ENCODE measurements around the gene GCNT2. TPM values are rescaled to one million over a fixed set of nuclear protein-coding genes. Genes with fewer than 3 reads are reported as not detected.
A peak's percentile ranks its signal among the peaks of the same experiment; 100 is the strongest.
"Not testable (repeated sequence)": the region's sequence is repeated elsewhere in the genome, so short reads cannot be mapped to it uniquely, and the experiment has no call there.

Gene GCNT2
- total RNA-seq, 1 donor from 2014 or later, result 27.4 TPM

DNA sequence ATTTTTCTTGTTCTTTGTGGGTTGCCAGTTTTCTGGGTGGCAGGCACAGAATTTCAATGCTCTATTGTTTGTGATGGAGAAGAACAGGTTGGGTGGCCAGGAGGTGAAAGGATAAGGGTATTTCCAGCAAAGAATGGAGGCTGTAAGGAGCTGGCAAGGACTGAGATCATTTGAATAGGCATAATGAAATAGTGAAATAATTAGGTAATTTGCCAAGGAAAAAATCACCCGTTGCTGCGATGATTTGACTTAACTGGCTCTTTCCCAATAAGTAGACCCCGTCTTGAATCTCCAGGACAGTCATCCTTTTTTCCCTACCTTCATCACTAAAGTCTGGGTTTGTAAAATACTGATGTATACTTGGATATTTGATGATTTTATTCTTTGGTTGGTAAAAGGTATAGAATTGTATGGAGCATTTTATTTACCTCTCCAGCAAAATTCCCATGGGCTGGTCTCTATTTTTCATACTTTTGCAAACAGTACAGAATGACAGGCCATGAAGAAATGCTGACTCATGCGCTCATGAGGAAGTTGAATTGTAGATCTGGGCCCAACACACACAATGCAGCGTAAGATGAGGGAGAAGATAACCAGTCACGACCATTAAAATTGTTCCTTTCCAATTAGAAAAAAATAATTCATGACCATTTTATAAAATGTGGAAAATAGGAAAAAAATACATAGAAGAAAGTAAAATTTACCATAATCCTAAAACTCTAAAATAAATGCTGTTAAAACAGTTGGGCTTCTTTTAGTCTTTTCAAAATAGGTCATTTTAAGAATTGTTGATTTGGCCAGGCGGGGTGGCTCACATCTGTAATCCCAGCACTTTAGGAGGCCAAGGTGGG is 2.4 kb upstream of the GCNT2 start:
- peaks cover 6% of the 10 kb centered on the region for H3K4me1 ChIP-seq
- no peaks in the 10 kb centered on the region for H3K27me3 ChIP-seq
- ATAC-seq (peak; percentile 57), DNase-seq (no peak)
- no peaks in the 10 kb centered on the region for H3K36me3 ChIP-seq
- no peaks in the 10 kb centered on the region for H3K9me3 ChIP-seq
- H3K27ac ChIP-seq, result peak overlapping the region; percentile 36
- TF ChIP-seq, protein P1, sequence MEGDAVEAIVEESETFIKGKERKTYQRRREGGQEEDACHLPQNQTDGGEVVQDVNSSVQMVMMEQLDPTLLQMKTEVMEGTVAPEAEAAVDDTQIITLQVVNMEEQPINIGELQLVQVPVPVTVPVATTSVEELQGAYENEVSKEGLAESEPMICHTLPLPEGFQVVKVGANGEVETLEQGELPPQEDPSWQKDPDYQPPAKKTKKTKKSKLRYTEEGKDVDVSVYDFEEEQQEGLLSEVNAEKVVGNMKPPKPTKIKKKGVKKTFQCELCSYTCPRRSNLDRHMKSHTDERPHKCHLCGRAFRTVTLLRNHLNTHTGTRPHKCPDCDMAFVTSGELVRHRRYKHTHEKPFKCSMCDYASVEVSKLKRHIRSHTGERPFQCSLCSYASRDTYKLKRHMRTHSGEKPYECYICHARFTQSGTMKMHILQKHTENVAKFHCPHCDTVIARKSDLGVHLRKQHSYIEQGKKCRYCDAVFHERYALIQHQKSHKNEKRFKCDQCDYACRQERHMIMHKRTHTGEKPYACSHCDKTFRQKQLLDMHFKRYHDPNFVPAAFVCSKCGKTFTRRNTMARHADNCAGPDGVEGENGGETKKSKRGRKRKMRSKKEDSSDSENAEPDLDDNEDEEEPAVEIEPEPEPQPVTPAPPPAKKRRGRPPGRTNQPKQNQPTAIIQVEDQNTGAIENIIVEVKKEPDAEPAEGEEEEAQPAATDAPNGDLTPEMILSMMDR (IDR thresholded peaks at IDR 0.05), result no peak
- intact Hi-C loops (cut with DNase I), result no loop called here
- no peak overlapping the region for H3K4me3 ChIP-seq

DNA sequence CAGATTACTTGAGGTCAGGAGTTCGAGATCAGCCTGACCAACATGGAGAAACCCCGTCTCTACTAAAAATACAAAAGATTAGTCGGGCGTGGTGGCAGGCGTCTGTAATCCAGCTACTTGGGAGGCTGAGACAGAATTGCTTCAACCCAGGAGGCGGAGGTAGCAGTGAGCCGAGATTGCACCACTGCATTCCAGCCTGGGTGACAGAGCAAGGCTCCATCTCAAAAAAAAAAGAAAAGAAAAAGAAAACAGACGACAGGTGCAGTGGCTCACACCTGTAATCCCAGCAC is 1.8 kb upstream of the GCNT2 start:
- H3K4me1 ChIP-seq; intact Hi-C loops (cut with DNase I); ATAC-seq; H3K4me3 ChIP-seq; DNase-seq; H3K9me3 ChIP-seq; H3K36me3 ChIP-seq; H3K27me3 ChIP-seq: not testable (repeated sequence)
- peak overlapping the region; percentile 36 for H3K27ac ChIP-seq

DNA sequence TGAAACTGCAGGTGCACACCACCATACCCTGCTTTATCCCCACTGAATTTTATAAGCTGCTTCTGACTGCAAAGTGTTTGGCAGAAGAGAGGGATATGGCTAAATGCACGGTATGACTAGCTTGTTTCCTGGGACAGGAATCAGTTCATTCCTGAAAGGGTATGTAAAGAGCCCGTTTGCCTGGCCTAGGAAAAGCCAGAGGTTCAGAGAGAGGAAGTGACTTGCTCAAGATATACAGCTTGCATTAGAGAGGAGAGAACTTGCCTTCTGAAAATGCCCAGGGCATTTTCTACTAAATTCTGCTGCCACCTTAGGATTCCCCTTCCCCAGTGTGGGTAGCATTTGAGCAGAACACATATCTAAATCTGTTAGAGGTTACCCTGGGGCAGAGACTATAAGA is 683 bp upstream of the GCNT2 start:
- intact Hi-C loops (cut with DNase I), result no loop called here
- H3K36me3 ChIP-seq, result no peaks in the 10 kb centered on the region
- peak; percentile 36 for ATAC-seq
- no peak for DNase-seq
- peak overlapping the region; percentile 35 for H3K4me3 ChIP-seq
- H3K27me3 ChIP-seq, result no peaks in the 10 kb centered on the region
- TF ChIP-seq, protein P1 (IDR thresholded peaks at IDR 0.05), result no peak
- peak overlapping the region; percentile 81 for H3K27ac ChIP-seq
- H3K4me1 ChIP-seq, result peaks cover 10% of the 10 kb centered on the region
- no peaks in the 10 kb centered on the region for H3K9me3 ChIP-seq

DNA sequence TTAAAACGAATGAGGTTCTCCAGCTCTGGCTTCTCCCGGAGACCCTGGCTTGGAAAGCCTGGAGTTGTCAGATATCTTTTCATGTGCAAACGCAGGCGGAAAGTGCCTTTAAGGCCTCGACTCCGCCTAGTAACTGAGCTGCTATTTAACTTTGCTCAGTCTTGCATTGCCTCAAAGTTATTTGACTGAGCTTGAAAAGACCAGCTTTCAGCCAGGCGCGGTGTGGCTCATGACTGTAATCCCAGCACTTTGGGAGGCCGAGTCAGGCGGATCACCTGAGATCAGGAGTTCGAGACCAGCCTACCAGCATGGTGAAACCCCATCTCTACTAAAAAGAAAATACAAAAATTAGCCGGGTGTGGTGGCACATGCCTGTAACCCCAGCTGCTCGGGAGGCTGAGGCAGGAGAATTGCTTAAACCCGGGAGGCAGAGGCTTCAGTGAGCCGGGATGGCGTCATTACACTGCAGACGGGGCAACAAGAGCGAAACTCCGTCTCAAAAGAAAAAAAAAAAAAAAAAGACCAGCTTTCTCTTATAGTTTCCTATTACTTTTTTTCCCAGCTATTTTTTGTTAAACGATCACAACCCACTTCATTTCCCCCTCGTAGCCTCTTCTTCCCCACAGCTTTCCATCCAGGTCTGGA is 1.9 kb downstream of the GCNT2 start:
- ATAC-seq, result peak; percentile 36

DNA sequence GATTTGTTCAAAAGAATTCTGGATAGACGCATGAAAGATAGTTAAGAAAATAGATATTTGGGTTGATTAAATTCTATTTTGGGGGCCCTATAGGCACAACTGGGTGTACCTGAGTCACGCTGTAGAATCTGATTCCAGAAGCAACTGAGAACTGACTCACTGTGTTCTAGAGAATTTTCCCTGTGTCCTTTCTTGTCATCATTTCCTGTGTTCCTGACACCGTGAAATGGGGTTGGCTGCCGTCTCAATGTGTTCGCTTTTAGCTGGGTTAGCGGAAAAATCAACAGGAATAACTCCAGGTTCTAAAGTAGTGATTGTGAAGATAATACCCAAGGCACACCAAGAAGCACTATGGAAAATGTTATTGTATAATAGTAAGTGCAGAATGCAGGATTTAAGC is 5.0 kb downstream of the GCNT2 start:
- no peak for DNase-seq
- no peaks in the 10 kb centered on the region for H3K27me3 ChIP-seq
- H3K27ac ChIP-seq, result no peak overlapping the region
- no peak for ATAC-seq
- no peak overlapping the region for H3K4me3 ChIP-seq
- TF ChIP-seq, protein P1 (IDR thresholded peaks at IDR 0.05), result no peak
- no peaks in the 10 kb centered on the region for H3K36me3 ChIP-seq
- intact Hi-C loops (cut with DNase I), result no loop called here
- H3K9me3 ChIP-seq, result no peaks in the 10 kb centered on the region
- H3K4me1 ChIP-seq, result peaks cover 15% of the 10 kb centered on the region

More for the DNA sequence above, 1.9 kb downstream of the GCNT2 start:
- no peaks in the 10 kb centered on the region for H3K36me3 ChIP-seq
- intact Hi-C loops (cut with DNase I), result no loop called here
- H3K9me3 ChIP-seq, result no peaks in the 10 kb centered on the region
- peaks cover 15% of the 10 kb centered on the region for H3K4me1 ChIP-seq
- peak overlapping the region; percentile 67 for H3K27ac ChIP-seq
- H3K27me3 ChIP-seq, result no peaks in the 10 kb centered on the region
- peak overlapping the region; percentile 35 for H3K4me3 ChIP-seq
- TF ChIP-seq, protein P1 (IDR thresholded peaks at IDR 0.05), result no peak
- no peak for DNase-seq

Data from upper lobe of right lung (tissue), 1 donor.